ENCODE data around the gene HNRNPUL2. TPM values are rescaled to one million over a fixed set of nuclear protein-coding genes. Genes with fewer than 3 reads are reported as not detected.

HNRNPUL2 gene
- polyA plus RNA-seq, 3 donors = 0.33 to 13.8 (median 0.88) TPM

GRCh38 chr11:62673196-62673525, 54.1 kb downstream of the HNRNPUL2 start:
- peaks cover 76% of the 10 kb centered on the region for H3K79me2 ChIP-seq (ENCODE audit: insufficient read depth, low read length)
- H3K27me3 ChIP-seq (ENCODE audit: control insufficient read depth in 2 of 2, insufficient read depth in 2 of 2, low read length in 2 of 2) = no peaks in the 10 kb centered on the region
- H3K4me3 Mint-ChIP-seq = no peak overlapping the region
- no peaks in the 10 kb centered on the region for H3K9me3 ChIP-seq (replicated peaks in 1 of 2; ENCODE audit: control insufficient read depth in 1 of 2, insufficient read depth in 1 of 2, low read length in 2 of 2)
- no peak for DNase-seq
- peaks cover 26 to 46% of the 10 kb centered on the region in 2 donors for H3K36me3 ChIP-seq (replicated peaks in 1 of 2; ENCODE audit: control insufficient read depth in 1 of 2, insufficient read depth in 2 of 2, low read length in 2 of 2)
- no peak for TF ChIP-seq CTCF (IDR thresholded peaks at IDR 0.05)
- peaks cover 28% of the 10 kb centered on the region for H4K20me1 ChIP-seq (ENCODE audit: insufficient read depth, low read length)
- peaks cover 33 to 46% of the 10 kb centered on the region in 2 donors for H3K4me1 ChIP-seq (ENCODE audit: control insufficient read depth in 1 of 2, insufficient read depth in 2 of 2, low read length in 2 of 2)
- no peak overlapping the region for H3K9ac ChIP-seq (ENCODE audit: insufficient read depth, low read length, poor library complexity, severe bottlenecking)
- no peak overlapping the region for H3K4me3 ChIP-seq (replicated peaks in 1 of 3; ENCODE audit: low read depth in 2 of 3, low read length in 3 of 3)
- H3K27me3 Mint-ChIP-seq (ENCODE audit: low read depth in 3 of 3) = peaks cover 0 to 1% (median 0%) of the 10 kb centered on the region in 3 donors
- H3K27ac Mint-ChIP-seq = peak overlapping the region in 3 of 7 donors; percentile 75 to 95 (median 95)
- whole genome bisulfite sequencing (ENCODE audit: insufficient coverage) = no CpG with 5 or more reads among the region's 2 CpGs
- H2AFZ ChIP-seq (ENCODE audit: insufficient read depth, low read depth, low read length, poor library complexity, severe bottlenecking) = no peak overlapping the region
- peaks cover 0 to 2% (median 0%) of the 10 kb centered on the region in 7 donors for H3K9me3 Mint-ChIP-seq
- peaks cover 34 to 53% of the 10 kb centered on the region in 2 donors for H3K36me3 Mint-ChIP-seq
- H3K27ac ChIP-seq (ENCODE audit: low read depth in 1 of 2, low read length in 2 of 2) = peak overlapping the region in 1 of 2 donors; percentile 83
- H3K4me1 Mint-ChIP-seq = peaks cover 59% of the 10 kb centered on the region
- intact Hi-C loops (cut with micrococcal nuclease) = no loop called here
- peak overlapping the region; percentile 83 for H3K4me2 ChIP-seq (replicated peaks; ENCODE audit: extremely low read depth, low read length, poor library complexity, severe bottlenecking)

GRCh38 chr11:62671608-62672389, 55.5 kb downstream of the HNRNPUL2 start, which contains the start of the genes LBHD1 and UQCC3:
Gene LBHD1 (minus strand): TSS chr11:62672267. CDS start chr11:62670031, 2,236 bp downstream.
Gene UQCC3 (plus strand): TSS chr11:62671673. CDS start chr11:62671746, 73 bp downstream.
- no peak for TF ChIP-seq CTCF (IDR thresholded peaks at IDR 0.05)
- Histone ChIP-seq H3K4me3 (replicated peaks in 1 of 3; ENCODE audit: low read depth in 2 of 3, low read length in 3 of 3) (peak within 1 kb of the TSS; percentile 48 to 99 (median 93)), H3K36me3 (replicated peaks in 1 of 2; ENCODE audit: control insufficient read depth in 1 of 2, insufficient read depth in 2 of 2, low read length in 2 of 2) (peaks cover 17 to 41% of the 10 kb centered on the region in 2 donors), H3K79me2 (ENCODE audit: insufficient read depth, low read length) (peaks cover 75% of the 10 kb centered on the region), H3K9ac (ENCODE audit: insufficient read depth, low read length, poor library complexity, severe bottlenecking) (peak within 1 kb of the TSS; percentile 77), H3K4me2 (replicated peaks; ENCODE audit: extremely low read depth, low read length, poor library complexity, severe bottlenecking) (peak within 1 kb of the TSS; percentile 83), H3K27me3 (ENCODE audit: control insufficient read depth in 2 of 2, insufficient read depth in 2 of 2, low read length in 2 of 2) (no peaks in the 10 kb centered on the region), H3K27ac (ENCODE audit: low read depth in 1 of 2, low read length in 2 of 2) (peak within 1 kb of the TSS; percentile 83), H3K9me3 (replicated peaks in 1 of 2; ENCODE audit: control insufficient read depth in 1 of 2, insufficient read depth in 1 of 2, low read length in 2 of 2) (no peaks in the 10 kb centered on the region), H2AFZ (ENCODE audit: insufficient read depth, low read depth, low read length, poor library complexity, severe bottlenecking) (peak within 1 kb of the TSS; percentile 97), H3K4me1 (ENCODE audit: control insufficient read depth in 1 of 2, insufficient read depth in 2 of 2, low read length in 2 of 2) (peaks cover 33 to 37% of the 10 kb centered on the region in 2 donors), H4K20me1 (ENCODE audit: insufficient read depth, low read length) (peaks cover 23% of the 10 kb centered on the region)
- Mint-ChIP-seq H3K36me3 (peaks cover 21 to 46% of the 10 kb centered on the region in 2 donors), H3K4me3 (peak within 1 kb of the TSS; percentile 99), H3K27ac (peak within 1 kb of the TSS; percentile 92 to 97 (median 95)), H3K27me3 (ENCODE audit: low read depth in 3 of 3) (no peaks in the 10 kb centered on the region), H3K4me1 (peaks cover 59% of the 10 kb centered on the region), H3K9me3 (peaks cover 0 to 2% (median 0%) of the 10 kb centered on the region in 7 donors)
- intact Hi-C loops (cut with micrococcal nuclease) = no loop called here
- peak; percentile 57 to 59 (median 57) for DNase-seq
- WGBS (ENCODE audit: insufficient coverage) = under 1% methylated on average over 56 of the region's 59 CpGs
